Peyer's patch (tissue), 4 donors: ENCODE measurements around the gene FCMR. TPM values are rescaled to one million over a fixed set of nuclear protein-coding genes. Genes with fewer than 3 reads are reported as not detected.

Experiments used
- DNase-seq, 3 donors: peaks; one replicate each; pipeline ENCODE4 v3.0.0-alpha.2; 2017 to 2019
- H3K27ac ChIP-seq, 4 donors: fragments of 200-600 bp; sonication (generic); one replicate each; pipeline ENCODE4 v1.5.1; 2016 to 2019
- H3K27me3 ChIP-seq, 2 donors: fragments of 200-600 bp; sonication (generic); one replicate each; pipeline ENCODE4 v1.5.1; 2019
- H3K36me3 ChIP-seq, 3 donors: fragments of 200-600 bp; sonication (generic); one replicate each; pipeline ENCODE4 v1.5.1; 2016 to 2019
- H3K4me1 ChIP-seq, 4 donors: fragments of 200-600 bp; sonication (generic); one replicate each; pipeline ENCODE4 v1.5.1; 2016 to 2019
- H3K4me3 ChIP-seq, 4 donors: fragments of 200-600 bp; sonication (generic); 1 replicate in 3 of 4; 2 replicates in 1 of 4; pipeline ENCODE4 v1.5.1; 2016 to 2019; ENCODE audit warnings: mild to moderate bottlenecking in 1 of 4
- H3K9me3 ChIP-seq, 4 donors: fragments of 200-600 bp; sonication (generic); one replicate each; pipeline ENCODE4 v1.5.1; 2016 to 2019; ENCODE audit warnings: mild to moderate bottlenecking in 1 of 4
- CTCF ChIP-seq, 6 experiments: fragments of 450-650 bp in 4 of 6; fragments of 200-600 bp in 2 of 6; sonication (generic) in 1 of 6; IDR thresholded peaks; one replicate each; pipeline ENCODE4 v1.5.1; 2017 to 2019; ENCODE audit warnings: antibody characterized with exemption in 6 of 6, mild to moderate bottlenecking in 3 of 6, moderate library complexity in 1 of 6
- POLR2A ChIP-seq, 2 donors: fragments of 450-650 bp; IDR thresholded peaks; one replicate each; pipeline ENCODE4 v1.5.1; 2017; ENCODE audit warnings: antibody characterized with exemption in 2 of 2, mild to moderate bottlenecking in 2 of 2, moderate library complexity in 2 of 2
- total RNA-seq, 4 donors: library from RNA; depleted of rRNA; stranded (reverse); fragments of >200 nt; gene quantifications; one replicate each; pipeline ENCODE4 v1.1.0, GENCODE V29; 2016

FCMR gene
- total RNA-seq, 4 donors from 2014 or later = 7.4 to 248 (median 8.6) TPM

GRCh38 chr1:206960676-206961386, 39.1 kb upstream of the FCMR start:
- DNase-seq = no peak
- peaks cover 0 to 8% (median 0%) of the 10 kb centered on the region in 4 donors for H3K4me1 ChIP-seq
- no peaks in the 10 kb centered on the region for H3K9me3 ChIP-seq
- no peak overlapping the region for H3K4me3 ChIP-seq
- no peaks in the 10 kb centered on the region for H3K36me3 ChIP-seq
- no peaks in the 10 kb centered on the region for H3K27me3 ChIP-seq
- TF ChIP-seq POLR2A (IDR thresholded peaks at IDR 0.05) = no peak
- TF ChIP-seq CTCF (IDR thresholded peaks at IDR 0.05) = no peak
- H3K27ac ChIP-seq = no peak overlapping the region

- no peak for TF ChIP-seq CTCF (IDR thresholded peaks at IDR 0.05)
- TF ChIP-seq POLR2A (IDR thresholded peaks at IDR 0.05) = no peak
- H3K9me3 ChIP-seq = no peaks in the 10 kb centered on the region
- H3K27me3 ChIP-seq = no peaks in the 10 kb centered on the region
- no peak overlapping the region for H3K27ac ChIP-seq
- H3K4me1 ChIP-seq = peaks cover 0 to 30% (median 3%) of the 10 kb centered on the region in 4 donors
- H3K36me3 ChIP-seq = no peaks in the 10 kb centered on the region
- peak in 1 of 3 donors; percentile 63 for DNase-seq
- H3K4me3 ChIP-seq = no peak overlapping the region
Observed at GRCh38 chr1:206958144-206958543, 36.4 kb upstream of the FCMR start.

- peaks cover 0 to 31% (median 3%) of the 10 kb centered on the region in 4 donors for H3K4me1 ChIP-seq
- H3K9me3 ChIP-seq = no peaks in the 10 kb centered on the region
- no peaks in the 10 kb centered on the region for H3K27me3 ChIP-seq
- TF ChIP-seq POLR2A (IDR thresholded peaks at IDR 0.05) (no peak), CTCF (IDR thresholded peaks at IDR 0.05) (no peak)
- no peak overlapping the region for H3K4me3 ChIP-seq
- H3K36me3 ChIP-seq = no peaks in the 10 kb centered on the region
- H3K27ac ChIP-seq = no peak overlapping the region
- no peak for DNase-seq
Observed at GRCh38 chr1:206957639-206958038, 35.9 kb upstream of the FCMR start.

- H3K27ac ChIP-seq = peak overlapping the region in 1 of 4 donors; percentile 51
- H3K4me1 ChIP-seq = peaks cover 0 to 44% (median 3%) of the 10 kb centered on the region in 4 donors
- H3K27me3 ChIP-seq = no peaks in the 10 kb centered on the region
- TF ChIP-seq CTCF (IDR thresholded peaks at IDR 0.05) (no peak), POLR2A (IDR thresholded peaks at IDR 0.05) (no peak)
- no peak overlapping the region for H3K4me3 ChIP-seq
- no peaks in the 10 kb centered on the region for H3K36me3 ChIP-seq
- no peaks in the 10 kb centered on the region for H3K9me3 ChIP-seq
- DNase-seq = peak in 1 of 3 donors; percentile 73
Observed at GRCh38 chr1:206955476-206956451, 34.0 kb upstream of the FCMR start.

- TF ChIP-seq CTCF (IDR thresholded peaks at IDR 0.05) (no peak), POLR2A (IDR thresholded peaks at IDR 0.05) (no peak)
- Histone ChIP-seq H3K4me1 (peaks cover 0 to 44% (median 3%) of the 10 kb centered on the region in 4 donors), H3K9me3 (no peaks in the 10 kb centered on the region), H3K4me3 (no peak overlapping the region), H3K27me3 (no peaks in the 10 kb centered on the region), H3K27ac (peak overlapping the region in 2 of 4 donors; percentile 50 to 75), H3K36me3 (no peaks in the 10 kb centered on the region)
- no peak for DNase-seq
Observed at GRCh38 chr1:206954459-206955342, 33.0 kb upstream of the FCMR start.
